NAMALWA (cell line): ENCODE results near the gene FARS2.
"Not testable (repeated sequence)": the region's sequence is repeated elsewhere in the genome, so short reads cannot be mapped to it uniquely, and the experiment has no call there.

Experiments used
- DNase-seq: peaks from one replicate; pipeline ENCODE4 v3.0.0-alpha.2; 2015; ENCODE audit warnings: low spot score

Gene FARS2

DNA sequence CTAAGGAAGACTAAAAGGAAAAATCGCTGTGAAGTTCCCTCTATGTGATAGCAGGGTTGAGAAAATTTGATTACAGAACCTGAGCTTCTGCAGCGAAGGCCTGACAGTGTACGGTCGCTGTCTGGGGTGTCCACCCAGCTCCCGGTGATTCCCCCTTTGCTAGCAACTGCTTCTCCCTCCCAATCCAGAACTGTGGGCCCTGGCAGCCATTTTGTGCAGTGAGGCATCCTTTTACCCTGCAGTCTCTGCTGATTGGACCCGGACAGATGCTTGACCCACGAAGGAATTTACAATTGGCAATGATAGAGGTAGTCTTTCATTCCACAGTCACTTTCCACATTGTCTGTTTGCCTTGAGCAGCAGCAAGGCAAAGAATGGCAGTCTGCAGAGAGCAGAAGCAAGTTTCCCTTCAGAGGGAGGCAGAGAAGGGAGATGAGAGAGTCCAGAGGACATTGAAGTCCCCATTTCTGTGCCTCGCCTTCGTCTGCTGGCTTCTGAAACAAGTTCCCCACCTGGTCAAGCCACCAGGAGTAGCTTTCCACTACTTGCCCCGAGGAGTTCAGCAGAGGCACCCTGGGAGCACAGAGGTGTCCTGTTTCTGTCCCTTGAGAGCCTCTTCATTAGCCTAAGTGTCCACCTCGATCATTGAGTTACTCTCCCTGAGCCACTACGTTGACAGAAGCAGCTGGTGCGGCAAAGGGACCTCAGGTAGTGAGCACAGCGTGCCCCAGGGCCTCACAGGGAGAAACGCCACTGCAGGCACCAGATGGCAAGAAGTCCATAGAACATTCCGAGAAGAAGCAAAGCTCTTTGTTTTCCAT is 375.1 kb downstream of the FARS2 start:
- DNase-seq = no peak

DNA sequence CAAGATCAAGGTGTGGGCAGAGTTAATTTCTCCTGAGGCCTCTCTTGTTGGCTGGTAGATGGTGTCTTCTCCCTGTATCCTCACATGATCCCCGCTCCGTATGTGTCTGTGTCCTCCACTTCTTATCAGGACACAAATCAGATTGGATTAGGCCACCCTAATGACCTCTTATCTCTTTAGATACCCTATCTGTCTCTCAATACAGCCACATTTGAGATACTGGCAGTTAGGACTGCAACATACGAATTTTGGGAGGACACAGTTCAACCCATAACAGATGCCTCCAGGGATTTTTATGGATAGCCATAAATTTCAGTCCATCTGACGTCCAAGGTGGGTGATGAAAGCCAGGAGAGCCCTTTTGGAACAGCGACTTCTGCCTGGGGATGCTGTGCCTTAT is 376.4 kb downstream of the FARS2 start:
- DNase-seq = no peak

DNA sequence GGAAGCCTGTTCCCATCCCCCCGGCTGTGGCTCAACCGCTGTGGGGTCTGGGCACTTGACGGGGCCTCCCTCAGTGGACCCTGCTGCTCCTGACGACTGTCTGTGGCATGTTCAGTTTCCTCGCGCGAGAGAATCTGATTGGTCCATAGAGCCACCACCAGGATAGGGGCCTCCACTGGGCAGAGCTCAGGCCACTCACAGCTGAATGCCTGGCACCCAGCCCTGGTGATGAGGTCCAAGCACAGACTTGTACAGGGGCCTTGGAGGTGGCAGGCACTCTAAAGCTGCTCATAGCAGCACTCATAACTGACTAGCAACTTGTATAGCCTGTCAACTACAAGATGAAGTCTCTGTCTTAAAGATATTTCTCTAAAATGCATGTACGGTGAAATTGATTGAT is 377.4 kb downstream of the FARS2 start:
- DNase-seq = no peak

DNA sequence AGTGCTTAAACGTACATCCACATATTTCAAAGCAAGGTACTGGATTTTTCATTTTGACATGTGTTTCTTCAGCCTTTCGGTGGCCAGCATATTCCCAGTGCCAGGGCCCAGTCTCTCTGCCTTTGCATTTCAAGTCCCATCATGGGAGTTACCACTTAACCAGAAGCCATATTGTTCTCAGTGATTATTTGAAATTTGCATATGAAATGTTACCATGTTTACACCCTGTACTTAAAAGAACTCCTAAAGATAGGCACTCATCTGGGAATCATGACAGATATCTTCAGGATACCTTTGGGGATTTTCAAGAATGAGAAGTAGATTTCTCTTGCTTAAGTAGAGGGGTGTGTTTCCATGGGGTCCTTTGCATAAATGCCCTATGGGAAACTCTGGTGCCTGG is 377.9 kb downstream of the FARS2 start:
- DNase-seq = no peak

DNA sequence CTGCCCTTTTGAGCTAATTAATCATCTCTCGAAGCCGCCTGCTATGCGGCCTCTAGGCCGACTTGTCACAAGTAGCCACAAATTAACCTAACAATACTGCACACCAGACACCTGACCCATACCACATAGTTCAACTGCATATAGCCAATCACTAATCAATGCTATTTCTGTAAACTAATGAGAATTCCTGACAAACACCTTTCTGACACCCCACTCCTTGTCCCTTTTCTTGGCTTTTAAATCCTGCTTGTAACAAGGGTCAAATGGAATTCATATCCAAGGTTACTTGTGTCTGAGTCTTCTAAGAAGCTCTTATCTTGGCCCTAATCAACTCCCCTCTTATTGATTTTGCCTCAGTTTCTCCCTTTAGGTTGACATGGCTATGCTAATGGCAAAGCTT is 379.3 kb downstream of the FARS2 start:
- DNase-seq = no peak

DNA sequence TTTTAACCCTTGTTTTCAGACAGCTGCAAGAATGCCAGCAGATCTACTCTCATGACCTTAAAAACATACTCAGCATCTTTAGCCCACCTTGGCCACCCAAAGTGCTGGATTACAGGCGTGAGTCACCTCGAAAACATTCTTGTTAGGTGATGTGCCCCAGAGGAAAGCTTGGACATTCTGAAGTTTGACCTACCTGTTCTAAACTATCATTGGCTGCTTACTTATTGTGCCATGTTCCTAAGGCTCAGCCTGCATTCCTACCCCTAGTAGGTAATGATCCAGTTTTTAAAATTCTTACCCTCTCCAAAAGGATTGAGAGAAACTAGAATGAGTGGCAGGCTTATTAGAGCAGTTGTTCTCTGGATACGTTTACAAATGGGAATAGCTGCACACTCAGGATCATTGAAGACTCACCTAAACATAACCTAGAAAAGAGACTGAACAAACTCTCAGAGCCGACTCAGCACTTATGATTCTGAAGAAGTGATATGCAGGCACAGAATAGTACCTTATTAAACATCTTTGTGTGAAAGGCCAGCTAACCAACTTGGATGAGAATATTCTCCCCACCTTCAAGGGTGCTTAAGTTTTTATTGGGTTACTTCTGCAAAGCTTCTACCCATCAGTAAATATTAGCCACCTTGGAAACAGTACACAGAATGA is 383.3 kb downstream of the FARS2 start:
- no peak for DNase-seq

DNA sequence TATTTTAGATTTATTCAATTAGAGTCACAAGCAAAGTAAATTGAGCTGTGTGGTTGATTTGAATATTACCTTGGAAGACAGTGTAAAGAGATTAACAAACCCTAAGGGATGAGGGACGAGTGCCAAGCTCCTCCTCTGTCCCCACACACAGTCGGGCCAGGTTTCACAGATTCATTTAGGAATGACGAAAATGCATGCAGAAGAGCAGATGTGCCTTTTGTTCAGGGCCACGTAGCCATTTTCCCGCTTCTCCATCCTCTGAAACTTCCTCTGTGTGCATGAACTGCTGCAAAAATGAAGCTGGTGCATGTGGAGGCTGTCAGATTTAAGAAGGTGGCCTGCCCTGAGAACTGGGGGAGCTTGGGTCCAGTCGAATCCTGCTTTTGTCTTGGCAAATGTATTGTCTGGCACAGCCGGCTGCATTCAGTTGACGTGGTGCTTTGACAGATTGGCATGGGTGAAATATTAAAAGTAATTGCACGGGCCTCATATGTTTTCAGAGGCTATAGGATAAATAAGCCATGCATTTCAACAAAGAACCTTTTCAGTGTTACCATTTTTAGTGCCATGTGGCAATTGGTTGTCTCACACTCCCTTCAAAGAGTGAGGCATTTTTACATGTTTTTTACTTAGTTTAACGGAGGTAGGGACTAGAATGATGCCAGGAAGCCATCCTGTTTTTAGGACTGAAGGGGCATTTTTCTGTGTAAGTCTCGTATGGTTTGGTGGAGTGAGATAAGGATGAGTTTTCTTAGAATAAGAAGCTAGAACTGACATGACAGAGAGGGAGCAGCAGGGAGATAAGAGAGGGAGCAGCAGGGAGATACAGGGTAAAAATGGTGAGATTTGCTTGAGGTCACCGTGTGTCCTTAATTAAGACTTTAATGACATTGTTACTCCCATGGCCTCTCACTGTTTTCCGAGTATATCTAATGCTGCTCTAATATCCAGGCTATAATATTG is 384.3 kb downstream of the FARS2 start:
- DNase-seq = no peak

DNA sequence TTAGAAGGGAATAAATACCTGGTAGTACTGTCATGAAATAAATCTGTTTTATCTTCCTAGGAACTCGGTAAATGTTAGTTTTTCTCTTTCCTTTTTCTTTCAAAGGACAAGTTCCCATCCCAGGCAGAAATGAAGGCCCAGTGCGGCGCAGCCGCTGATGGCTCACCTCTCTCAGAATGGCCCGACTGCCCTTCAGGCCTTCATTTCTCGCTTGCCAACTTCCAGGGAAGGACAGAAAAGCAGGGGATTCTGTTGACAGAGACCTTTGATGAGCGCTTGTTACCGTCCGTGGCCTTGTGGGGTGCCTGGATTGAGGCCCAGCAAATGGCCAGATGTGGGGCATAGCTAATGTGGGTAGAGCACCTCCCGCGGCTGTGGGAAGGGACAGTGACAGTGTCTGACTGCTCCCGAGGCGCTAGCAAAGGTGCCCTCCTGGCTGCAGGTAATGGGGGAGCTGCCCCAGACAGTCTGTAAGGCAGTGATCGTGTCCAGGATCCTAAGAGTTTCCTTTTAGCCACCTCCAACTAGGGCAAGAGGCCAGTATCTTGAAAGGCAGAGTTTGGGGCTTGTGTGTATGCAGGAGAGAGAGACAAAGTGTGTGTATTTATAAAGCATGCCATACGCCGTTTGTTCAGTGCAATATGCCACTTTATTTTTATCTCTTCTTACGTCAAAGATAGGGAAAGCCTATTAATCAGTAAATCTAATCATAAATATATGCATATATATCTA is 391.3 kb downstream of the FARS2 start:
- DNase-seq = no peak

DNA sequence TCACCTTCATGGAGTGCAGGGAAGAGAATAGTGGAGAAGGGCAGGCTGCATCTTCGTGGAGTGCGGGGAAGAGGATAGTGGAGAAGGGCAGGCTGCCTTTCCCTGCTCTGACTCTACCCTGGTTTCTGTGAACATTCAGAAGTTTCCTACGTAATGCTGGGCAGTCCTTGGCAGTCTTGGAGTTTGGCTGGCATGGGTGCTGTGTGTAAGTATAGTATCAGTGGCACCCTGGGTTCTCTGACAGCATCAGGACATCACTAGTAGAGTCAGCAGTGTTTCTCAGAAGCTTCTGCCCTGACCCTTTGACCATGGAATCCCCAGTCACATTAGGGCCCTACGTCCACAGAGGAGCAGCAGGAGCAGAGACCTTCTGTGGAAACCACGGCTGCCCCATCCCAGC is 392.5 kb downstream of the FARS2 start:
- DNase-seq = no peak

DNA sequence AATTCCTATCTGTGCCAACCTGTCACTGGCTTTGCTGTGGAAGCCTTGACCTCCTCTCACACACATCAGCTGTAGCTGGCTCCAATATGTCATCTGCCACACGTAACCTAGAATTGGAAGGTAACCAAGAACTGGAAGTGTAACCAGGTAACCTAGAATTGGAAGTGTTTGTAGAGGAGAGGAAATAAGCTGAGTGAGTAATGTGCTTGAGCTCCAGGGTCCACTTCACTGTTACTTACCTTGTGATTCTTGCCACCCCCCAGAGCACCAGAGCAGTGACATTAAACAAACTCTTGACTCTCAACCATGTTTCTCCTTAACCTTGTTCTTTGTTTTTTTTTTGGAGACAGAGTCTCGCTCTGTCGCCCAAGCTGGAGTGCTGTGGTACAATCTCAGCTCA is 394.9 kb downstream of the FARS2 start:
- no peak for DNase-seq

DNA sequence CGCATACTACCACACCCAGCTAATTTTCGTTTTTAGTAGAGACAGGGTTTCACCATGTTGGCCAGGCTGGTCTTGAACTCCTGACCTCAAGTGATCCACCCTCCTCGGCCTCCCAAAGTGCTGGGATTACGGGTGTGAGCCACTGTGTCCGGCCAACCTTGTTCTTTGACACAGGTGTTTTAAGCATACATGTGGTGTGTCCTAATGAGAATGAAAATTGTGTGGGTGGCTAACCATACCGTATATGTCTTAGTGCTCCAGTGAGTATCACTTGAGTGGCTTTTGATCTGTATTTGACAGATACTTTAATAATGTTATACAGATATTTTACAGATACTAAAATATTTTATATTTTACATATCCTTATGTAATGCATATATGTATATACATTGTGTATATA is 395.4 kb downstream of the FARS2 start:
- DNase-seq = not testable (repeated sequence)

DNA sequence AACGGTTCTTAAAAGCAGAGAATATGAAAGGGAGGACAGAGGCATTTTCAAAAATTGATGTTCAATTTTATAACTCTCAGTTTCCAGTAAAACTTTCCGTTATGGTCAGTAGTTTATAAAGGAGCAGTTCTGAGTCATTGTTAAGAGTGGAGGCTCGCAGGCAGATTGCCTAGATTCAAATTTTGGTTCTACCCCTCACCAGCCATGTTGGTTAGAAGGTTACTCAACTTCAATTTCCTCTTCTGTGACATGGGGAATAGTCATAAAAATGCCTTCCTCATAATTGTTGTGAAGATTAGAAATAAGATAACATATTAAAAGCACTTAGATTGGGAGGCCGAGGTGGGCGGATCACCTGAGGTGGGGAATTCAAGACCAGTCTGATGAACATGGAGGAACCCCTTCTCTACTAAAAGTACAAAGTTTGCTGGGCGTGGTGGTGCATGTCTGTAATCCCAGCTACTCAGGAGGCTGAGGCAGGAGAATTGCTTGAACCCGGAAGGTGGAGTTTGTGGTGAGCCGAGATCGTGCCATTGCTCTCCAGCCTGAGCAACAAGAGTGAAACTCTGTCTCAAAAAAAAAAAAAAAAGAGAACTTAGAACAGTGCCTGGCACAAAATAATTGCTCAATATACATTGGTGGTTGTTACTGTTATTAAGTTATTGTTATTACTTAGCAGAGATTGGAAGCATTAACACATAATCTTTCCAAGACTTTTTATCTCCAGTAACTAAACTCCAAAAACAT is 396.5 kb downstream of the FARS2 start:
- DNase-seq = no peak

DNA sequence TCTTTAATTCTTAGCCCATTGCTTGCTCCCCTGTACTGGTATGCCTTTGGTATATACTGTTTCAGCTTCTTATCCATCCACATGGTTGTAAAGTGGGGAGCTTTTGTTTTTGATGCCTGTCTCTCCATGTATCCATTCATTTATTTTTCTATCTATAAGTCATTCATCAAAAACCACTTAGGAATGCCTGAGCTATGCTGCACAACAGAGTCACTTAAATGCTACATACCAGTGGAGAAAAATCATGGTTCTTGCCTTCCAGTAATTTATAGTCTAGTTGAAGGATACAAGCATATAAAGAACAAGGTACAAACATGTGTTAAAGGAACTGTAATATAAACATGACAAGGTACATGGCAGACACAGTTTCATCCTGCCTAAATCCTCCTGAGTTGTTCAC is 398.2 kb downstream of the FARS2 start:
- DNase-seq = no peak

DNA sequence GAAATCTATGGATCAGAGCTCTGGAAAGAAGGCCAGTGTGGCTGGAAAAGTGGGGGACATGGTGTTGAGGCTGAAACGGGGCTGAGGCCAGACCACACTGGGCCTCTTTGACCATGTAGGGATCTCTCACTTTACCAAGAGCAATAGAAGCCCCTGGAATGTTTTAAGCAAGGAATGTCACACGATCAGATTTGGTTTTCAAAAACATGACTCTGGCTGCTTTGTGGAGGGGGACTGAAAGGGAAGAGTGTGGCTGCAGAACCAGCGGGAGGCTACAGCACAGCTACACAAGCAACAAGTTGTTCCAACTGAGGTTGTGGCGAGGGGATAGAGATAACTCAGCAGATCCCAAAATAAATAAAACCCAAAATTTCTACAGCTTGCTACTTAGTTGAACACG is 399.5 kb downstream of the FARS2 start:
- no peak for DNase-seq

DNA sequence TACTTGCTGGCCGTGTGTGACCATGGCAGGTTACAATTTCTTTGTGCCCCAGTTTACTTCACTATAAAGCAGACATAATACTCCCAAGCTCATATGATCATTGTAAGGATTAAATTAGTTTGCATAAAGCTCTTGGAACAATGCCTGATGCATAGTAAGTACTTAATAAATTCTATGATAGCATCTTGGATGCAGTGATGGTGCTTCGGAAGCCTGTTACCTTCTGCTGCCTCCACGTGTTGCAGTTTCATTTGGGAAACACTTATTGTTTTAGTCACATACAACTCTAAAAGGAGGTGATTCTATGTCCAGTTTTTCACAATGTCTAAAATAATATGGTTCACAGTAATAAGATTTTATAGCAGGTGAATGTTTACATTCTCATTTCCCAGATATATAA is 401.5 kb downstream of the FARS2 start:
- DNase-seq = no peak

DNA sequence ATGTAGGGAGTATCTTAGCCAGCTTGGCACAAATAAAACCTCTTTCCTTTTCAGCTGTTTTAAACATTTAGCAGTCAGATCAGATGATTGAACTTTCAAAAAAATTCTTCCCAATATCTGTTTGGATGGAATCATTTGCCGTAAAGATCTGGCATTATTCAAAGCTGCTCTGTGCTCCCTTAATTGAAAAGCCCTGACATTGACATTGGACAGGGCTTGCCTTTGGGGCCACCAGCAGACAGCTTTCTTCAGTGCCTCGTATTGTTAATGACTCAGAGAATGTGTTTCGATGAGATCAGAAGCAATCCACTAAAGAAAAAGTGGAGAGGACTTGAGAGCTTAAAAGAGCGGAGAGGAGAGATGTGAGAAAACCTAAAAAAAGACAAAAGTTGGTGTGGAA is 401.9 kb downstream of the FARS2 start:
- no peak for DNase-seq

DNA sequence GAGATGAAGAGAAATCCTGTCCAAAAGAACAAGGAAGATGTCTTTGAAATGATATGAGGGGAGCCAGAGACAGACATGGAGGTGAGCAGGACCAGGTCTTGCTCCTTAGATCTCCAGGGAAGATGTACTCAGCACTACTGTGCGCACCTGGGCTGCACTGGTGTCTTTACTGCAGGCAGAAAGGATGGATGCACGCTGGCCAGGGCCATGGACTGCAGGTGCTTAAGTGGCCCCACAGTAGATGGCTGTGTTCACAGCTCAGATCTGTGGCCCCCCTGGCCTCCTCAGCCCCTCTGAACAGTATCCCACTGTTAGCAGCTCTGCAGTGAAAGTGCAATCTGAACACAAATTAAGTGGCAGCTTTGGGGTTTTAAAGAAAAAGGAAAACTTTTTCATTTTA is 402.4 kb downstream of the FARS2 start:
- DNase-seq = no peak

DNA sequence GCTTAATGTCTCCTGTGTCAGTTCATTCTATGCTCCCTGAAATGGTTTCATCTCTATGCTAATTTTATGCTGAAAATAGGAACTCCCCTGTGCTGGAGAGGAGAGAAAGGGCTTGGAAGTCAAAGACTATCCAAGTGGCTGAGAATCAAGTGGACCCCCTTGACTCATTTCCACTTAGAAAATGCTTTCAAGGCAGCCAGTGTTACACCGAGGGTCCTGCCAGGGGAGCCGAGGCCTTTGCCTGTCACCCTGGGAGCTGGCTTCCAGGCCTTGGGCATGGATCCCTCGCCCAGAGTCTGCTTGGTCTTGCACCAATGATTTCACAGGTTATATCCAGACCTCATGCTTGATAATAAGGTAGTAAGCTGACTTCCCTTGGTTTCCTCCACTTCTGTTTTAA is 402.8 kb downstream of the FARS2 start:
- no peak for DNase-seq

DNA sequence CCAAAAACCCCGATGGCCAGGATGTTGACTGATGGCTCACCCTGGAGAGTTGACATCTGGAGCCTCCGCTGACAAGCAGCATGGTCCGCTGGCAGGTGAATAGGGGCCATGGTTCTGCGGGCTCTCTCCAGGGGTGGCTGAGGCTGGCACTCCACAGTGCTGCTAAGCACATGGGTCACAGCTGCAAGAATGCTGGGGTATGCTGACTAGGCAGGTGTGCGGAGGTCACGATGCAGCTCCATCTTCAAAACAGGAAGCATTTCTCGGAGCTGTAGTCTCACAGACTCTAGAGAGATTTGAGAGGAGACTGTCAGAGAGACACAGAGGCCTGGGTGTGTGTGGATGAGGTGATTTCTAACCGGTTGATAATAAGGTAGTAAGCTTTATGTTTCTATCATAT is 403.9 kb downstream of the FARS2 start:
- DNase-seq = peak; percentile 91

DNA sequence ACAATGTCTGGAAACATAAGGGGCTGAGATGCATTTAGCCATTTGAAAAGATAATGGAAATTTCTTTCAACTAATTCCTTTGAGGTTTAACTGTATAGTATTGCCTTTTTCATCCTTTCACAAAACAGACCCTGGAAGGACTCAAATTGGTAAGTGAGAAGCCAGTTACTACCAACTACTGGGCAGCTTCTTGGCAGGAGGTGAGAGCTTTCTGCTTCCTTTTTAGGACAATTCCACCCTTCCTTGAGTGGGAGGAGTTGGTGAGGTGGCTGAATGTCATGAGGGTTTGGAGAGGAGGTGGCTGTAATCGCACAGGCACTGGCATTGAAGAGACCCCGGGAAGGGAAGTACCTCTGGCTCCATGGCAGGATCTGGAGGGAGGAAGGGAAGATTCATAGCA is 404.4 kb downstream of the FARS2 start:
- DNase-seq = peak; percentile 9

DNA sequence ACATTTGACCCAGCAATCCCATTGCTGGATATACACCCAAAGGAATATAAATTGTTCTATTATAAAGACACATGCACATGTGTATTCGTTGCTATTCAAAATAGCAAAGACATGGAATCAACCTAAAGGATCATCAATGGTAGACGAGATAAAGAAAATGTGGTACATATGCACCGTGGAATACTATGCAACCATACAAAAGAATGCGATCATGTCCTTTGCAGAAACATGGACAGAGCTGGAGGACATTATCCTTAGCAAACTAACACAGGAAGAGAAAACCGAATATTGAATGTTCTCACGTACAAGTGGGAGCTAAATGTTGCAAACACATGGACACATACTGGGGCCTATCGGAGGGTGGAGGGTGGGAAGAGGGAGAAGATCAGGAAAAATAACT is 405.4 kb downstream of the FARS2 start:
- no peak for DNase-seq
